ENCODE measurements around the gene FMO1. TPM values are rescaled to one million over a fixed set of nuclear protein-coding genes. Genes with fewer than 3 reads are reported as not detected.

Gene FMO1
- total RNA-seq, 1 donor from 2014 or later: not detected

DNA sequence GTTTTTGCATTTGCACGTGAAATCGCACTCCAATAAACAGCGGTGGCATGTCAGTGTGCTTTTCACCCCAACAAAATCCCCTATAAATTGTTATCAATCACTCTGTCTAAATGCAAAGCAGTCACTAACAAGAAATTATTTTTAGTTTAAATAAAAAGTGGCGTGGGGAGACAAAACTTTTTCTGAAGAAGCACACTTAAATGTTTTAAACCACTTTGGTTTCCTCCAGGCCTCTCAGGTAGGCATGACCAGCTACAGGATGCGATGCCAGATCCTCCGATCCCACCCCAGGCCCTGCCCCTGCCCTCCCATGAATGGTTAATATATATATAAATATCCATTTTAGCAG, 3.6 kb downstream of the FMO1 start:
- no peaks in the 10 kb centered on the region for H3K9me3 Mint-ChIP-seq
- H3K36me3 Mint-ChIP-seq (ENCODE audit: low read depth): no peaks in the 10 kb centered on the region
- DNase-seq: no peak
- intact Hi-C loops (cut with micrococcal nuclease): no loop called here
- H3K4me1 Mint-ChIP-seq: peaks cover 10% of the 10 kb centered on the region
- H3K27ac Mint-ChIP-seq: no peak overlapping the region
- peak overlapping the region; percentile 87 for H3K4me3 Mint-ChIP-seq
- H3K27me3 Mint-ChIP-seq: peaks cover 61% of the 10 kb centered on the region

GRCh38 chr1:171252482-171252881, 4.2 kb downstream of the FMO1 start:
- Mint-ChIP-seq H3K27me3 (peaks cover 59% of the 10 kb centered on the region), H3K36me3 (ENCODE audit: low read depth) (no peaks in the 10 kb centered on the region), H3K27ac (no peak overlapping the region), H3K4me3 (peak overlapping the region; percentile 58), H3K4me1 (peaks cover 10% of the 10 kb centered on the region), H3K9me3 (no peaks in the 10 kb centered on the region)
- peak; percentile 56 for DNase-seq
- intact Hi-C loops (cut with micrococcal nuclease): no loop called here

GRCh38 chr1:171254859-171255258, 6.6 kb downstream of the FMO1 start:
- H3K36me3 Mint-ChIP-seq (ENCODE audit: low read depth): no peaks in the 10 kb centered on the region
- peaks cover 42% of the 10 kb centered on the region for H3K27me3 Mint-ChIP-seq
- H3K4me3 Mint-ChIP-seq: no peak overlapping the region
- H3K27ac Mint-ChIP-seq: no peak overlapping the region
- intact Hi-C loops (cut with micrococcal nuclease): no loop called here
- no peak for DNase-seq
- no peaks in the 10 kb centered on the region for H3K9me3 Mint-ChIP-seq
- peaks cover 10% of the 10 kb centered on the region for H3K4me1 Mint-ChIP-seq

DNA sequence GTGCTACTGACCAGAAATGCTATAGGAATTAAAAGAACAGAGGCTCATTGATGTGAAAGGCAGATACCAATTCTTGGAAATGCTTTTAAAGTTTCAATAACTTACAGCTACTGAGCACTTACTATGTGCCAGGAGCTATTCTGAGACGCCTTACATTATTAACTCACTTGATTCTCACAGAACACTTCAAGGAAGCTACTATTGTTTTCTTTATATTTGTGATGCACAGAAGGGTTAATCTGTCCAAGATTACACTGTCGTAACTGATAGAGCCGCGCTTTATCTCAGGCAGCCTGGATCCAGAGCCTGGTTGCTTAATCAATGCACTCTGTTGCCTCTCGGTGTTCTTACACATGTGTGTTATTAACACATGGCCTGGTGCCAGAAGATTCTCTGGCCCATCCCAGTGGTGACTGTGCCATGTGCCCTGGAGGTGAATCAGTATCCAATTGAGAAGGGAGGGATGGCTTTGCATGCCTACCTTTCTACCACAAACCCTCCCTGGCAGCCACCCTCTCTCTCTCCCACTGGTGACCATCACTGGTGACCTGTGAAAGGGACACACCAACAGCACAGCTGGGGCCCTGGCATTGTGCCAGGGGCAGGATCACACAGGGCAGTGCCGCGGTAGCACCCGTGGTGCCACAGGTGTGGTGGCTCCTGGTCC, 8.8 kb downstream of the FMO1 start:
- Mint-ChIP-seq H3K36me3 (ENCODE audit: low read depth) (no peaks in the 10 kb centered on the region), H3K4me1 (peaks cover 3% of the 10 kb centered on the region), H3K4me3 (no peak overlapping the region), H3K27me3 (peaks cover 26% of the 10 kb centered on the region), H3K27ac (no peak overlapping the region), H3K9me3 (no peaks in the 10 kb centered on the region)
- DNase-seq: no peak
- intact Hi-C loops (cut with micrococcal nuclease): no loop called here

- intact Hi-C loops (cut with micrococcal nuclease): no loop called here
- no peak for DNase-seq
These were observed 9.3 kb downstream of the FMO1 start for GRCh38 chr1:171257607-171258076.

GRCh38 chr1:171258429-171258828, 10.1 kb downstream of the FMO1 start:
- no peaks in the 10 kb centered on the region for H3K4me1 Mint-ChIP-seq
- peaks cover 13% of the 10 kb centered on the region for H3K27me3 Mint-ChIP-seq
- no peaks in the 10 kb centered on the region for H3K36me3 Mint-ChIP-seq (ENCODE audit: low read depth)

More at GRCh38 chr1:171257607-171258076, 9.3 kb downstream of the FMO1 start:
- H3K9me3 Mint-ChIP-seq: no peaks in the 10 kb centered on the region
- no peak overlapping the region for H3K27ac Mint-ChIP-seq
- no peaks in the 10 kb centered on the region for H3K4me1 Mint-ChIP-seq
- H3K4me3 Mint-ChIP-seq: no peak overlapping the region
- H3K36me3 Mint-ChIP-seq (ENCODE audit: low read depth): no peaks in the 10 kb centered on the region
- peaks cover 21% of the 10 kb centered on the region for H3K27me3 Mint-ChIP-seq

GRCh38 chr1:171258943-171259342, 10.6 kb downstream of the FMO1 start:
- H3K4me3 Mint-ChIP-seq: no peak overlapping the region
- H3K27ac Mint-ChIP-seq: no peak overlapping the region
- intact Hi-C loops (cut with micrococcal nuclease): no loop called here
- no peak for DNase-seq
- H3K27me3 Mint-ChIP-seq: peaks cover 11% of the 10 kb centered on the region
- H3K4me1 Mint-ChIP-seq: no peaks in the 10 kb centered on the region
- no peaks in the 10 kb centered on the region for H3K9me3 Mint-ChIP-seq
- no peaks in the 10 kb centered on the region for H3K36me3 Mint-ChIP-seq (ENCODE audit: low read depth)

More at GRCh38 chr1:171258429-171258828, 10.1 kb downstream of the FMO1 start:
- no peak for DNase-seq
- Mint-ChIP-seq H3K9me3 (no peaks in the 10 kb centered on the region), H3K27ac (no peak overlapping the region), H3K4me3 (no peak overlapping the region)
- intact Hi-C loops (cut with micrococcal nuclease): no loop called here

- Mint-ChIP-seq H3K27me3 (no peaks in the 10 kb centered on the region), H3K9me3 (no peaks in the 10 kb centered on the region), H3K4me1 (no peaks in the 10 kb centered on the region), H3K4me3 (no peak overlapping the region), H3K36me3 (ENCODE audit: low read depth) (no peaks in the 10 kb centered on the region), H3K27ac (no peak overlapping the region)
- intact Hi-C loops (cut with micrococcal nuclease): no loop called here
- no peak for DNase-seq
These were observed 13.0 kb downstream of the FMO1 start for GRCh38 chr1:171261336-171261735.

- H3K4me3 Mint-ChIP-seq: no peak overlapping the region
- intact Hi-C loops (cut with micrococcal nuclease): no loop called here
- peaks cover 2% of the 10 kb centered on the region for H3K27me3 Mint-ChIP-seq
- DNase-seq: no peak
- H3K9me3 Mint-ChIP-seq: no peaks in the 10 kb centered on the region
- no peak overlapping the region for H3K27ac Mint-ChIP-seq
- H3K36me3 Mint-ChIP-seq (ENCODE audit: low read depth): no peaks in the 10 kb centered on the region
- no peaks in the 10 kb centered on the region for H3K4me1 Mint-ChIP-seq
These were observed 15.6 kb downstream of the FMO1 start for GRCh38 chr1:171263901-171264300.

GRCh38 chr1:171265686-171266085, 17.4 kb downstream of the FMO1 start:
- Mint-ChIP-seq H3K27me3 (peaks cover 2% of the 10 kb centered on the region), H3K36me3 (ENCODE audit: low read depth) (no peaks in the 10 kb centered on the region), H3K9me3 (no peaks in the 10 kb centered on the region), H3K27ac (no peak overlapping the region), H3K4me3 (no peak overlapping the region), H3K4me1 (no peaks in the 10 kb centered on the region)
- intact Hi-C loops (cut with micrococcal nuclease): no loop called here
- no peak for DNase-seq

DNA sequence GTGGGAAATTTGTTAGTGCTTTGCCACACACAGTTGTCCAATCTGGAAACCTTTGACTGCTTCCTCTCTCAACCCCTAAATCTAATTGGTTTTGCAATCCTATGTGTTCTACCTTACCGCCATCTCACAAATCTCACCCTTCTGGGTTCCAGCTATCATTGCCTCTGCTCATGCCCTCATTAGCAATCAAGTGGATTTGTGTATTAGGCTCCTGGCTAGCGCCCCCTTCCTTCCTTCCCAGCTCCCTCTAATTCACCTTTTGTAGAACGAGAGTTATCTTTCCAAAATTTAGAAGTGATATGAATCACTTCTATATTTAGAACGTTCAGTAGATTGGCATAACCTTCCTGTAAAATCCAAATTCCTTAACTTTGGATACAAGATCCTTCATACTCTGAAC, 18.6 kb downstream of the FMO1 start:
- no peaks in the 10 kb centered on the region for H3K9me3 Mint-ChIP-seq
- no peaks in the 10 kb centered on the region for H3K4me1 Mint-ChIP-seq
- intact Hi-C loops (cut with micrococcal nuclease): no loop called here
- H3K27me3 Mint-ChIP-seq: peaks cover 5% of the 10 kb centered on the region
- no peak for DNase-seq
- H3K4me3 Mint-ChIP-seq: no peak overlapping the region
- H3K36me3 Mint-ChIP-seq (ENCODE audit: low read depth): no peaks in the 10 kb centered on the region
- H3K27ac Mint-ChIP-seq: no peak overlapping the region

DNA sequence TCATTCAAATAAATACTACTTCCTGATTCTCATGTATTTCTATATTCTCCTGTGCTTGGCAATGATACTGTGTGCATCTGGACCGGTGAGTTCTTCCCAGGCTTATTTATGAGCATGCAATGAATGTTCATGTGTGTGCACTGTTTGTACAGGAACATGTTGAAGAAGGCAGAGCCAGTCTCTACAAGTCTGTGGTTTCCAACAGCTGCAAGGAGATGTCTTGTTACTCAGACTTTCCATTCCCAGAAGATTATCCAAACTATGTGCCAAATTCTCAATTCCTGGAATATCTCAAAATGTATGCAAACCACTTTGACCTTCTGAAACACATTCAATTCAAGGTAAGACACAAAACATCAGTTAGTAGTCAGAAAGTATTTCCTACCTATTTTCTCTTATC, 19.1 kb downstream of the FMO1 start:
- DNase-seq: no peak
- Mint-ChIP-seq H3K36me3 (ENCODE audit: low read depth) (no peaks in the 10 kb centered on the region), H3K27ac (no peak overlapping the region), H3K27me3 (peaks cover 5% of the 10 kb centered on the region), H3K4me3 (no peak overlapping the region), H3K4me1 (no peaks in the 10 kb centered on the region), H3K9me3 (no peaks in the 10 kb centered on the region)
- intact Hi-C loops (cut with micrococcal nuclease): no loop called here

DNA sequence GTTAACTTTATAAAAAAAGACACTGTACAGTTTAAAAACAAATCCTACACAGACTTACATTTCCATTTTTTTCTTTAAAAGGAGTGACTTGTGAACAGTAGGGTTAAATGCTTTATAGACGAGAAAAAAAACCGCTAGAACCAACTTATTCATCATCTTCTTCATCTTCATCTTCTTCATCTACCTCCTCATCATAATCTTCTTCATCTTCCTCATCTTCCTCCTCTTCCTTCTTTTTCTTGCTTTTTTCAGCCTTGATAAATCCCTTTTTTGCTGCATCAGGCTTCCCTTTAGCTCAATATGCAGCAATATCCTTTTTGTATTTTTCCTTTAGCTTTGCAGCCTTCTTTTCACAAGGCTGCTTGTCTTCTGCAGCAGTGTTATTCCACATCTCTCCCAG, 22.5 kb downstream of the FMO1 start:
- DNase-seq: no peak
- Mint-ChIP-seq H3K27me3 (peaks cover 14% of the 10 kb centered on the region), H3K36me3 (ENCODE audit: low read depth) (no peaks in the 10 kb centered on the region), H3K4me1 (no peaks in the 10 kb centered on the region), H3K9me3 (no peaks in the 10 kb centered on the region), H3K4me3 (no peak overlapping the region), H3K27ac (no peak overlapping the region)
- intact Hi-C loops (cut with micrococcal nuclease): no loop called here

GRCh38 chr1:171277534-171277933, 29.2 kb downstream of the FMO1 start:
- no peaks in the 10 kb centered on the region for H3K4me1 Mint-ChIP-seq
- intact Hi-C loops (cut with micrococcal nuclease): no loop called here
- H3K27me3 Mint-ChIP-seq: peaks cover 32% of the 10 kb centered on the region
- no peak overlapping the region for H3K4me3 Mint-ChIP-seq
- no peak overlapping the region for H3K27ac Mint-ChIP-seq
- no peaks in the 10 kb centered on the region for H3K9me3 Mint-ChIP-seq
- H3K36me3 Mint-ChIP-seq (ENCODE audit: low read depth): no peaks in the 10 kb centered on the region
- DNase-seq: no peak

DNA sequence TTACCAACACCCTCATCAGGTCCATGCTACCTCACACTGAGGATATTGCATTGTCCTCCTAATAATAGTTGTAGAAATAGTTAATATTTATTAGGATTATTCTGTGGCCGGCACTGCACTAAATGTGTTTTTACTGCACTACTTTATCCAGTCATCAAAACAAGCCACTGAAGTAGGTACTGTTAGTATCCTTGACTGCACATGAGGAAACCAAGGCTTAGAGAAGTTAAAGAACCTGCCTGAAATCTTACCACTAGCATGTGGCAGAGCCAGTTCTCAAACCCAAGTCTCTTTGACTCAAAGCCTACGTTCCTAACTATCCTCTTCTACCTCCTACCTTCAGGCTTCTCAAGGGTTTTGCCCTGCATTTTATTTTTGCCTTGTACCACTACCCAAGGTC, 30.9 kb downstream of the FMO1 start:
- Mint-ChIP-seq H3K4me1 (no peaks in the 10 kb centered on the region), H3K36me3 (ENCODE audit: low read depth) (no peaks in the 10 kb centered on the region), H3K27ac (no peak overlapping the region), H3K4me3 (no peak overlapping the region), H3K9me3 (no peaks in the 10 kb centered on the region), H3K27me3 (peaks cover 38% of the 10 kb centered on the region)
- intact Hi-C loops (cut with micrococcal nuclease): no loop called here
- no peak for DNase-seq
